Neural cell (in vitro differentiated cells): Measurements from ENCODE around the gene PF4V1. TPM values are rescaled to one million over a fixed set of nuclear protein-coding genes. Genes with fewer than 3 reads are reported as not detected.

Source experiments
- H2AFZ ChIP-seq: fragments of 200-600, 300-800 bp; sonication (generic), shearing (Covaris generic); 2 replicates; pipeline ENCODE4 v1.6.0; 2014; ENCODE audit warnings: low read depth, mild to moderate bottlenecking, antibody characterized with exemption, low read length, moderate library complexity
- H3F3A ChIP-seq: fragments of 200-600 bp; shearing (Covaris generic); 2 replicates; pipeline ENCODE4 v1.6.1; 2016; ENCODE audit warnings: mild to moderate bottlenecking, moderate library complexity, mixed read lengths, antibody characterized with exemption, low read length; ENCODE audit not compliant: insufficient read depth, poor library complexity, severe bottlenecking
- H3K27ac ChIP-seq: fragments of 200-600, 300-800 bp; sonication (generic), shearing (Covaris generic); 2 replicates; pipeline ENCODE4 v1.5.1; 2014; ENCODE audit warnings: mild to moderate bottlenecking, low read length, moderate library complexity
- H3K27me3 ChIP-seq: fragments of 300-800, 200-600 bp; sonication (generic), shearing (Covaris generic); 2 replicates; pipeline ENCODE4 v1.6.0; 2014; ENCODE audit warnings: mild to moderate bottlenecking, low read depth, low read length, moderate library complexity; ENCODE audit not compliant: insufficient read depth
- H3K36me3 ChIP-seq: fragments of 300-800, 200-600 bp; sonication (generic), shearing (Covaris generic); 2 replicates; pipeline ENCODE4 v1.5.1; 2014; ENCODE audit warnings: mild to moderate bottlenecking, antibody characterized with exemption, low read length, moderate library complexity; ENCODE audit not compliant: insufficient read depth
- H3K4me2 ChIP-seq: fragments of 300-800, 200-600 bp; sonication (generic), shearing (Covaris generic); 2 replicates; pipeline ENCODE4 v1.6.0; 2014; ENCODE audit warnings: mild to moderate bottlenecking, low read length
- H3K4me3 ChIP-seq: fragments of 300-800, 200-600 bp; sonication (generic), shearing (Covaris generic); 2 replicates; pipeline ENCODE4 v1.5.1; 2014; ENCODE audit warnings: mild to moderate bottlenecking, low read length, moderate library complexity
- H3K79me2 ChIP-seq: fragments of 200-600 bp; shearing (Covaris generic); replicated peaks from 2 replicates; pipeline ENCODE4 v1.6.0; 2014; ENCODE audit warnings: mild to moderate bottlenecking, low read length, moderate library complexity; ENCODE audit not compliant: insufficient read depth
- H3K9ac ChIP-seq: fragments of 300-800, 200-600 bp; sonication (generic), shearing (Covaris generic); 2 replicates; pipeline ENCODE4 v1.6.1; 2016; ENCODE audit warnings: mild to moderate bottlenecking, low read length, mixed read lengths
- H3K9me2 ChIP-seq: fragments of 200-600 bp; shearing (Covaris generic); 2 replicates; pipeline ENCODE4 v1.6.1; 2016; ENCODE audit warnings: mild to moderate bottlenecking, low read length, mixed read lengths; ENCODE audit not compliant: insufficient read depth
- H3K9me3 ChIP-seq: fragments of 200-600, 300-800 bp; sonication (generic), shearing (Covaris generic); 2 replicates; pipeline ENCODE4 v1.6.1; 2016; ENCODE audit warnings: mild to moderate bottlenecking, mixed run types, low read length, moderate library complexity, mixed read lengths
- H4K20me1 ChIP-seq: fragments of 200-600 bp; shearing (Covaris generic); 2 replicates; pipeline ENCODE4 v1.6.1; 2016; ENCODE audit warnings: mild to moderate bottlenecking, mixed run types; ENCODE audit not compliant: insufficient read depth
- EP300 ChIP-seq: fragments of 450-650 bp; conservative IDR thresholded peaks from 2 replicates; pipeline ENCODE4 v1.6.1; 2014; ENCODE audit warnings: antibody characterized with exemption, mild to moderate bottlenecking, moderate library complexity; ENCODE audit not compliant: poor library complexity, severe bottlenecking
- EZH2 ChIP-seq: fragments of 200-600, 300-800 bp; shearing (Covaris generic), sonication (generic); IDR thresholded peaks from 2 replicates; pipeline ENCODE4 v1.6.1; 2014; ENCODE audit warnings: antibody characterized with exemption, low read length, borderline replicate concordance, mild to moderate bottlenecking; ENCODE audit not compliant: insufficient read depth, poor library complexity, severe bottlenecking
- MXI1 ChIP-seq: fragments of 450-650 bp; conservative IDR thresholded peaks from 2 replicates; pipeline ENCODE4 v1.6.1; 2014; ENCODE audit warnings: antibody characterized with exemption, mild to moderate bottlenecking; ENCODE audit not compliant: poor library complexity, severe bottlenecking
- POLR2AphosphoS5 ChIP-seq: IDR thresholded peaks from 2 replicates; pipeline ENCODE4 v1.6.1; 2012
- RAD21 ChIP-seq: fragments of 450-650 bp; conservative IDR thresholded peaks from 2 replicates; pipeline ENCODE4 v1.6.1; 2014; ENCODE audit warnings: antibody characterized with exemption, mild to moderate bottlenecking, moderate library complexity
- REST ChIP-seq: IDR thresholded peaks from 2 replicates; pipeline ENCODE4 v1.6.1; 2012; ENCODE audit warnings: borderline replicate concordance
- SMC3 ChIP-seq: fragments of 450-650 bp; conservative IDR thresholded peaks from 2 replicates; pipeline ENCODE4 v1.6.1; 2014; ENCODE audit warnings: antibody characterized with exemption, mild to moderate bottlenecking, moderate library complexity; ENCODE audit not compliant: poor library complexity
- TAF1 ChIP-seq: IDR thresholded peaks from 2 replicates; pipeline ENCODE4 v1.6.1; 2012; ENCODE audit warnings: low read depth
- polyA plus RNA-seq: library from polyadenylated mRNA; depleted of rRNA; stranded (reverse); fragments of >200 nt; gene quantifications from 2 replicates; pipeline ENCODE4 v1.2.3, GENCODE V29; 2014
- TF ChIP-seq, protein P1 (sequence below): fragments of 450-650 bp; IDR thresholded peaks from 2 replicates; pipeline ENCODE4 v1.5.1; 2014; ENCODE audit warnings: antibody characterized with exemption, mild to moderate bottlenecking, moderate library complexity; ENCODE audit not compliant: poor library complexity, severe bottlenecking

The PF4V1 gene
- polyA plus RNA-seq, 1 donor from 2014 or later: not detected

DNA sequence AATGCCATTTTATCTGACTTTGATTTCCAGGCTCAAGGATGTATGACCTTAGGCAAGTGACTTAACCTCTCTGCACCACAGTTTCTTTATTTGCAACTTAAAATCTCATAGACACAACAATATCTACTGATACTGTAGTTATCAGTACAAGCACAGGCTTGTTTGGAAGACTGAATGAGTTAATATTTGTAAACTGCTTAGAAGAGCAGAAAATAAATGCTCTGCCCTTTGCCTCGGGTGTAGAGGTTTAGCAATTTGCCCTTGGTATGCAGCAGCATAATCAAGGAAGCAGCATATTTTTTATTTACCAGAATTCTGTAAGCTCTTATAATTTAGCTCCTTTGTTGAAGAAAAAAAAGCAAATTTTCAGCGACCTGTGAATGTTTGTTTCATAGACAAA lies 13.2 kb downstream of the PF4V1 start:
- Histone ChIP-seq H3K79me2 (no peaks in the 10 kb centered on the region), H3K9me2 (no peaks in the 10 kb centered on the region), H3K9ac (no peak overlapping the region), H3F3A (no peaks in the 10 kb centered on the region), H3K9me3 (no peaks in the 10 kb centered on the region), H3K36me3 (no peaks in the 10 kb centered on the region), H4K20me1 (no peaks in the 10 kb centered on the region), H3K27ac (no peak overlapping the region), H3K4me3 (no peak overlapping the region), H3K4me2 (no peak overlapping the region), H3K27me3 (peaks cover 27% of the 10 kb centered on the region), H2AFZ (no peak overlapping the region)
- TF ChIP-seq REST: no peak
- TF ChIP-seq TAF1: no peak
- no peak for TF ChIP-seq SMC3
- TF ChIP-seq MXI1: no peak
- TF ChIP-seq EP300: no peak
- no peak for TF ChIP-seq POLR2AphosphoS5
- no peak for TF ChIP-seq EZH2
- TF ChIP-seq RAD21: no peak
- TF ChIP-seq, protein P1, sequence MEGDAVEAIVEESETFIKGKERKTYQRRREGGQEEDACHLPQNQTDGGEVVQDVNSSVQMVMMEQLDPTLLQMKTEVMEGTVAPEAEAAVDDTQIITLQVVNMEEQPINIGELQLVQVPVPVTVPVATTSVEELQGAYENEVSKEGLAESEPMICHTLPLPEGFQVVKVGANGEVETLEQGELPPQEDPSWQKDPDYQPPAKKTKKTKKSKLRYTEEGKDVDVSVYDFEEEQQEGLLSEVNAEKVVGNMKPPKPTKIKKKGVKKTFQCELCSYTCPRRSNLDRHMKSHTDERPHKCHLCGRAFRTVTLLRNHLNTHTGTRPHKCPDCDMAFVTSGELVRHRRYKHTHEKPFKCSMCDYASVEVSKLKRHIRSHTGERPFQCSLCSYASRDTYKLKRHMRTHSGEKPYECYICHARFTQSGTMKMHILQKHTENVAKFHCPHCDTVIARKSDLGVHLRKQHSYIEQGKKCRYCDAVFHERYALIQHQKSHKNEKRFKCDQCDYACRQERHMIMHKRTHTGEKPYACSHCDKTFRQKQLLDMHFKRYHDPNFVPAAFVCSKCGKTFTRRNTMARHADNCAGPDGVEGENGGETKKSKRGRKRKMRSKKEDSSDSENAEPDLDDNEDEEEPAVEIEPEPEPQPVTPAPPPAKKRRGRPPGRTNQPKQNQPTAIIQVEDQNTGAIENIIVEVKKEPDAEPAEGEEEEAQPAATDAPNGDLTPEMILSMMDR: no peak

DNA sequence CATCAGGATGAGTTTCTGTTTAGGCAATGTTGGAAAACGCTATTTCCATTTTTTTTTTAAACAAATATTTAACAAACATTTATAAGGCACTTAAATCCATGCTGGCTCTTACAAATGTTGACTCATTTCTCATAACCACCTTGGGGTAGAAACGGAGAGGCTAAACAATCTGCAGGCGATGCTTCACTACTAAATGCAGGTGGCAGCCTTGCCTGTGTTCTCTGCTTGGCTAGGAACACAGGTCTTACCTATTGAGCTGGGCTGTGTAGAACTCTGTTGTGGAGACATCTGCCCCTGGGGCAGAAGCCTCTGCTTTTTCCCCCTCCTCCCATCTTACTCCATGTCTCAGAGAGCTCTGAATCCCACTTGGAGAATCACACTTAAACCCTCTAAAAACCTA lies 14.7 kb downstream of the PF4V1 start:
- TF ChIP-seq, protein P1: no peak
- TF ChIP-seq MXI1 (no peak), EZH2 (no peak), EP300 (no peak), TAF1 (no peak), REST (no peak), POLR2AphosphoS5 (no peak), RAD21 (no peak), SMC3 (no peak)
- no peaks in the 10 kb centered on the region for H3K9me2 ChIP-seq
- H3K4me2 ChIP-seq: no peak overlapping the region
- no peak overlapping the region for H2AFZ ChIP-seq
- no peaks in the 10 kb centered on the region for H4K20me1 ChIP-seq
- H3K9ac ChIP-seq: no peak overlapping the region
- no peak overlapping the region for H3K4me3 ChIP-seq
- H3K9me3 ChIP-seq: no peaks in the 10 kb centered on the region
- peaks cover 27% of the 10 kb centered on the region for H3K27me3 ChIP-seq
- H3F3A ChIP-seq: no peaks in the 10 kb centered on the region
- H3K27ac ChIP-seq: no peak overlapping the region
- H3K79me2 ChIP-seq: no peaks in the 10 kb centered on the region
- H3K36me3 ChIP-seq: no peaks in the 10 kb centered on the region
